ENCODE results near the gene SH3RF2. TPM values are rescaled to one million over a fixed set of nuclear protein-coding genes. Genes with fewer than 3 reads are reported as not detected.
"Not testable (repeated sequence)": the region's sequence is repeated elsewhere in the genome, so short reads cannot be mapped to it uniquely, and the experiment has no call there.

Gene SH3RF2
- total RNA-seq, 1 experiment from 2014 or later = 0.77 TPM

GRCh38 chr5:145942749-145943148, 6.4 kb downstream of the SH3RF2 start:
- DNase-seq (ENCODE audit: low read depth, low spot score) = no peak
- in situ Hi-C loops (cut with HindIII; ENCODE audit: low pct_unique_long_range_greater_than_20kb, low sequenced_read_pairs) = no loop called here

DNA sequence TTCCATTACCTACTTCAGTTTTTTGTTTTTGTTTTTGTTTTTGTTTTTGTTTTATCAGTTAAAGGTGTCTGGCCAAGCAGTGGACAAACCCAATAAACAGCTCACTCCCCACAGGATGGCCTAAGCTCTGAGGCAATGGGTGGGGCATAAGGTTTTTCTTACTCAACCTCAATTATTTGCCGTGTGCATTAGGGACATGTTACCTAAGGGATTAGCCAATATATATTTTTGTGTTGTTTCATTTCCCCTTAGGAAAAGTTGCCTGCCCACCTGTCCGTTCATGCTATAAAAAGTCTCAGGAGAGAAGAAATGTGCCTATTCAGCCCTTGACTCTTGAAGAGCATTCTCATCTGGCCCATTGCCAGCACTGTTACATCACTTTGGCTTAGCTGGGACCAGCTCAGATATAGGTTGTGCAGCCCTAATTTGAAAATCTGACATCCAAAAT, 7.3 kb downstream of the SH3RF2 start:
- peak; percentile 19 for DNase-seq (ENCODE audit: low read depth, low spot score)
- in situ Hi-C loops (cut with HindIII; ENCODE audit: low pct_unique_long_range_greater_than_20kb, low sequenced_read_pairs) = no loop called here

GRCh38 chr5:145944328-145944727, 8.0 kb downstream of the SH3RF2 start:
- in situ Hi-C loops (cut with HindIII; ENCODE audit: low pct_unique_long_range_greater_than_20kb, low sequenced_read_pairs) = no loop called here
- no peak for DNase-seq (ENCODE audit: low read depth, low spot score)

- DNase-seq (ENCODE audit: low read depth, low spot score) = no peak
- in situ Hi-C loops (cut with HindIII; ENCODE audit: low pct_unique_long_range_greater_than_20kb, low sequenced_read_pairs) = no loop called here
Measured at GRCh38 chr5:145945620-145946111, 9.3 kb downstream of the SH3RF2 start.

DNA sequence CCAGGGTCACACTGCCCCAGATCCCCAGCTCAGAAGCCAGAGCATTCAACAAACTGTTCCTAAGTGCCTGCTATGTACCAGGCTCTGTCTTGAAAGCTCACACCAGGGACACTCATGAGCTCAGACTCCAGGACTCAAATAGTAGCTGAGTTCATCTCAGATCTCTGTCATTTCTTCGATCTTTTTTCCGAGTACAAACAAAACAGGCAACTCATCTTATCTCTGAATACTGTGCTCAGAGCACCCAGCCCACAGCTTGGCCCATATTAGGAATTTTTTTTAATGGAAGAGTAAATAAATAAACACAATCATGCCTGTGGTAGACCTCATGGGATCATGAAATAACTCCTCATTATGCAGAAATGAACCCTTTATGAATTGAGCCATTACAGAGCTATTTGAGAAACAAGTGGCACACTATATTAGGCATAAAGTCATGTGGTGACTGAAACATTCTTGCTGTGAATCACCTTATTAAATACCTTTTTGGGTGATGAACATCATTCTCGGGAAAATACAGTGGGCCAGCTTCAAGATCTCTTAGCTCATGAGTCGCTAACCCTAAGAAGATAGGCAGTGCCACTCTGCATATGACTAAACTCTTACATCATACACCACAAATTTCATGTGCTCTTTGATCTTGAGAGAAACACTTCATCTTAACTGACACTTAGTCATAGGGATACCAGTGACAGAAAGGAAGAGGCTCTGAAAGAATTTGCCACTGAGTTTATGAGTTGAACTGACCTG, 9.9 kb downstream of the SH3RF2 start:
- in situ Hi-C loops (cut with HindIII; ENCODE audit: low pct_unique_long_range_greater_than_20kb, low sequenced_read_pairs) = no loop called here
- peak; percentile 78 for DNase-seq (ENCODE audit: low read depth, low spot score)

GRCh38 chr5:145947581-145947980, 11.2 kb downstream of the SH3RF2 start:
- no peak for DNase-seq (ENCODE audit: low read depth, low spot score)
- in situ Hi-C loops (cut with HindIII; ENCODE audit: low pct_unique_long_range_greater_than_20kb, low sequenced_read_pairs) = no loop called here

DNA sequence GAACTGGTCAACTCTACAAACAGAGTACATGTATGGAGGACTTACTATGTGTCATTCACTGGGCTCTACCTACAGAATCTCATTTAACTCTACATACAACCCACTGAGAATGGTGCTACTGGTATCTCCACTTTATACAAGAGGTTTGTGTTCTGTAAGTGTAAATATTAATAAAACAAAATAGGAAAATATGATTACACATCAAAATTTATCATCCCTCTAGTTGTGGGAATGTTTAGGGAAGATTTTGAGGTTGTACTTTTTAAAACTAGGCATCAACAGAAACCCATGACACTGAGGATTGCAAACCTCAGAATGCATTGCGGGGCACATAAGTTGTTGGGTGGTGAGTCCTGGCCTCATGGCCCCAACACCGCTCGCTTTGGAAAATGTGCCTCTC, 11.7 kb downstream of the SH3RF2 start:
- no peak for DNase-seq (ENCODE audit: low read depth, low spot score)
- in situ Hi-C loops (cut with HindIII; ENCODE audit: low pct_unique_long_range_greater_than_20kb, low sequenced_read_pairs) = no loop called here

DNA sequence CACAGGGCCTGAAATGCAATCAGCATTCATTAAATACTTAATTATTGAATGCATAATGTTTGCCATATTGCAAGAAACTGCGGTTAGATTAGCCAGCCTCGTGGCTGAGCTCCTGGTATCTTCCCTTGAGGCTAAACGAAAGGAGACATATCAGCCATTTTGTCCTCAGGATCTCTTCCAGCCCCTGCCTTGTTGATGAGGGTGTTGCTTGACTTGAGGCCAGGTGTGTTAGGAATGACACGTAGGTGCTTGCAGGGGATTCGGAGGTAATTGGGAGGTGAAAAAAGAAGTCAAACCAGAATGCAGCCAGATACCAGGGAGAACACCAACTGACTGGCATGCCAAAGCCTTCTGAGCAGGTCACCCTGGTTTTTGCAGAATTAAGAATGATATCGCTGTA, 12.5 kb downstream of the SH3RF2 start:
- DNase-seq (ENCODE audit: low read depth, low spot score) = no peak
- in situ Hi-C loops (cut with HindIII; ENCODE audit: low pct_unique_long_range_greater_than_20kb, low sequenced_read_pairs) = no loop called here

DNA sequence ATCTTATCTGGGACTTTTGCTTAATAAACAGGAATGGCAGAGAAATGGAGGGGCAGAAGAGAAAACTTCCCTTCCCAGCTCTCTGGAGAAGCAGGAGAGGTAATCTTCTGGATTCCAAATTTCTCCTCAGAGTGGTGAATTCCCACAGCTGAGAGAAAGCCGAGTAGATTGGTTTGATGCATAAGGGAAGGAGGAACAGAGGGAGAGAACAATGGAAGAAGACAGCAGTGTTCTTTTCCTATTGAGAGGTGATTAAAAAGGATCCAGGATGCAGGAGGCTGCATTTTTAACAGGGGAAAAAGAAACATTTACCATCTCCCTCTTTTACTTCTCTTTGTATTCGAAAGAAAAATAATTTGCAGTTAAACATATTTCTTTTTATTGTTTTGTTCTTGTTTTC, 13.1 kb downstream of the SH3RF2 start:
- no peak for DNase-seq (ENCODE audit: low read depth, low spot score)
- in situ Hi-C loops (cut with HindIII; ENCODE audit: low pct_unique_long_range_greater_than_20kb, low sequenced_read_pairs) = no loop called here

DNA sequence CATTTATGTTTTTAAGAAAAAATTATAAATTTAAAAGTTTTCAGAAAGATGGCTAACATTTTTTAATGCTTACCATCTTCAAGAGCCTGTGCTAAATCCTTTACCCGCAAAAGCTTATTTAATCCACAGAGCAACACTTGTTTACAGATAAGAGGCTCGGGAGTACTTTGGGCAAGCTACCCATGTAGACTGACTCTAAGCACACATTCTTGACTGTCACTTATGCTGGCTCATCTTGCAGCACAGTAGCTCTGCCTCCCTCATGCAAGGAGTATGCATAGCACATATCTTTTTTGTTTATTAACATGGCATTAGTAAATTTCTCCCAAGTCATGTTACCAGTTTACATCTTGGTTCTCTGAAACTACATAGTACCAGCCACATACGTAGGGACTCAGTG, 14.7 kb downstream of the SH3RF2 start:
- in situ Hi-C loops (cut with HindIII; ENCODE audit: low pct_unique_long_range_greater_than_20kb, low sequenced_read_pairs) = no loop called here
- DNase-seq (ENCODE audit: low read depth, low spot score) = no peak

DNA sequence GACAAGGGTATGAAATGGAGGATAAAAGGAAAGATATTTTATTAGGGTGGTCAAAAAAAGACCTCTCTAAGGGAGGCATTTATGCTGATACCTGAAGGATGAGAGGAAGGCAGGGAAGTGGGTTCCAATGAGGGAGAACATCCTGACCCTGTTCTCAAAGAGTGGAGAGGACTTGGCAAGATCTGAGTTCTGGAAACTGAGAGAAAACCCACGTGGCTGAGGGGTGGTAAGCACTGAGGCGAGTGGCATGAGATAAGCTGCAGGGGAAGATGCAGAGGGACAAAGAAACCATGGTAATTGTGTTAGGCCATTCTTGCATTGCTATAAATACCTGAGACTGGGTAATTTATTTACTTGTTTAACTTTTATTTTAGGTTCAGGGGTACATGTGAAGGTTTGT, 16.8 kb downstream of the SH3RF2 start:
- in situ Hi-C loops (cut with HindIII; ENCODE audit: low pct_unique_long_range_greater_than_20kb, low sequenced_read_pairs) = no loop called here
- no peak for DNase-seq (ENCODE audit: low read depth, low spot score)

DNA sequence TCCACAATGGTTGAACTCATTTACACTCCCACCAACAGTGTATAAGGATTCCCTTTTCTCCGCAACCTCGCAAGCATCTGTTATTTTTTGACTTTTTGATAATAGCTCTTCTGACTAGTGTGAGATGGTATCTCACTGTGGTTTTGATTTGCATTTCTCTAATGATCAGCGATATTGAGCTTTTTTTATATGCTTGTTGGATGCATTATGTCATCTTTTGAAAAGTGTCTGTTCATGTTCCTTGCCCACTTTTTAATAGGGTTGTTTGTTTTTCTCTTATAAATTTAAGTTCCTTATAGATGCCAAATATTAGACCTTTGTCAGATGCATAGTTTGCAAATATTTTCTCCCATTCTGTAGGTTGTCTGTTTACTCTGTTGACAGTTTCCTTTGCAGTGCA, 17.8 kb downstream of the SH3RF2 start:
- DNase-seq (ENCODE audit: low read depth, low spot score); in situ Hi-C loops (cut with HindIII; ENCODE audit: low pct_unique_long_range_greater_than_20kb, low sequenced_read_pairs): not testable (repeated sequence)

DNA sequence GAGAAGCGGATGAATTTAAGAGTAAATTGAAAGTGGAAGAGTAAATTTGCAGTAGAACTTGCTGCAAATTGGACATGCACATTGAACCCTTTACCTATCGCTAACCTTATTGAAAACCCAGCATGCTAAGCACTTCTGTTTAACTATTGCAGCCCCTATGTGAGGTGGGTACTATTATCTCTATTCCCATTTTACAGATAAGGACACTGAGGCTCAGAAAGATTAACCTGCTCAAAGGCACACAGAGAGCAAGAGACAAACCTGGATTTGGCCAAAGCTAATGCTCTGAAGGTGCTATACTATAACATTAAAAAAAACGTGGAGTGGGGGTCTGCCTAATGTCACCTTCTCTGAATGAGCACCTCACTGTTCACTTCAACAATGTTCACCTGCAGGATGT, 21.0 kb downstream of the SH3RF2 start:
- DNase-seq (ENCODE audit: low read depth, low spot score) = no peak
- in situ Hi-C loops (cut with HindIII; ENCODE audit: low pct_unique_long_range_greater_than_20kb, low sequenced_read_pairs) = no loop called here

DNA sequence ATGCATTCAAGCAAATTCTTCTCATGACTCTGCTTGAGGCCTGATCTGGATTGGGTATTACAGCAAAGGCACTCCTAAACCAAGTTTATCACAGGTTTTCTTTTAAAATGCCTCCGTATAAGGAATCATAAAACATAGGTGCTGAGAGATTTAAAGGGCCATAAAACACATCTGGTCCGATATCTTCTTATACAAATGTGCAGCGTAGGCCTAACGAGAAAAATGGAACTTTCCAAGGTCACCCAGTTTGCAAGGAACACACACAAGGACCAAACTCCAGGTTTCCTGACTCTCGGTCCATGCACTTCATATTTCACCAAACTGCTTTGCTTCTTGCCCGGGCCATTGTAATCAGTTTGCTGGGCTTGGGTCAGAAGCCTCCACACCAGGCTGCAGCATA, 22.1 kb downstream of the SH3RF2 start:
- in situ Hi-C loops (cut with HindIII; ENCODE audit: low pct_unique_long_range_greater_than_20kb, low sequenced_read_pairs) = no loop called here

DNA sequence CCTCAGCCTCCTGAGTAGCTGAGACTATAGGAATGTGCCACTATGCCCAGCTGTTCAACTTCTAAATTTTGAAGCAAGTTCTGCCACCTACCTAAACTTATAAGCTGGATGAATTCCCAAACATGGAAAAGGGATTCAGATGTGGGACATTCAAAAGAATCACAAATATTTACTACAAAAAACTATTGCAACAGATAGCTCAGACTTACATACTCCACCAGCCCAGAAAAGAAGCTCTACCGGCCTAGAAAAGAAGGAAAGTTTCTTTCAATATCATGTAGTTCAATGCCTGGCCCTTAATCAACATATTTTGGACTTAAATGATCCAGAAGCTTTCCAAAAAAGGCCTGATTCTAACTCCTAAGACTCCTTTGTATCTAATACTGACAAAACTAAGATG, 23.8 kb downstream of the SH3RF2 start:
- in situ Hi-C loops (cut with HindIII; ENCODE audit: low pct_unique_long_range_greater_than_20kb, low sequenced_read_pairs) = no loop called here
- DNase-seq (ENCODE audit: low read depth, low spot score) = no peak

More for the DNA sequence above, 22.1 kb downstream of the SH3RF2 start:
- DNase-seq (ENCODE audit: low read depth, low spot score) = no peak

DNA sequence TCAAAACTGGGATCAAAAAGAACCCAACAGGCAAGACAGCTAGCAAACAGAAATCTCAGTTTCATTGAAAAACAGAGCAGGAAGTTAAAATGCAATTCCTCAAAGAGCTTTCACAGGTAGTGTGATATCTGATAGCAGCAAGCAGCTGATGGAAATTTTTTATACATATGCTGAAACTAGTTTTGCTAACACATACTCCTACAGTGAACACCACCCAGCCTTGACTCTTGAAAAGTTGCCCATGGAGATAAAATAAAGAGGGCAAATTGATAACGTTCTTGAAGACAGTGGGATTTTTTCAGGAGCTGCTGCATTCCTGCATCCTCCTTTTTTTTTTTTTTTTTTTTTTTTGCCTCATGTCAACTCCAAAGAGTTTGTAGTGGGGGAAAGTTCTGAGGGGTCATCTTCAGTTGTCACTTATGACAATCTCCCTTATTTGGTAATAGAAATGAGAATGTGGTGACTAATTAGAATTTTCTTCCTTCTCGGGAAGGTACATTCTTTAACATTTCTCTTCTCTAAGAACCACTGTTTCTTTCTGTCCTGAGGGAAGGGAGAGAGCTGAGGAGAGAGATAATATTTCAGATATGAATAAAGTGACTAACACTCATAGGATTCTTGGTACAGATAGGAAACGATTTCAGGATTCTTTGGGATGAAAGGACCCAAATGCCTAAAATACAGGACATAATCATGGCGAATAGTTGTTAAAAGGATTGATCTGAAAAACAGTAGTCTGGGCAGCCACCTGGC, 24.6 kb downstream of the SH3RF2 start:
- in situ Hi-C loops (cut with HindIII; ENCODE audit: low pct_unique_long_range_greater_than_20kb, low sequenced_read_pairs) = no loop called here
- peak; percentile 30 for DNase-seq (ENCODE audit: low read depth, low spot score)

GRCh38 chr5:145962001-145962400, 25.6 kb downstream of the SH3RF2 start:
- DNase-seq (ENCODE audit: low read depth, low spot score) = no peak
- in situ Hi-C loops (cut with HindIII; ENCODE audit: low pct_unique_long_range_greater_than_20kb, low sequenced_read_pairs) = no loop called here

DNA sequence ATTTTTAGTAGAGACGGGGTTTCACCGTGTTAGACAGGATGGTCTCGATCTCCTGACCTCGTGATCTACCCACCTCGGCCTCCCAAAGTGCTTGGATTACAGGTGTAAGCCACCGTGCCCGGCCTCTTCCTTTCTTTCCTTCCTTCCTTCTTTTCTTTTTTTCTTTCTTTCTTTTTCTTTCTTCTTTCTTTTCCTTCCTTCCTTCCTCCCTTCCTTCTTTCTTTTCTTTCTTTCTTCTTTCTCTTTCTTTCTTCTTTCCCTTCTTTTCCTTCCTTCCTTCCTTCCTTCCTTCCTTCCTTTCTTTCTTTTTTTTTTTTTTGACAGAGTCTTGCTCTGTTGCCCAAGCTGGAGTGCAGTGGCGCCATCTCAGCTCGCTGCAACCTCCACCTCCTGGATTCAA, 27.6 kb downstream of the SH3RF2 start:
- DNase-seq (ENCODE audit: low read depth, low spot score); in situ Hi-C loops (cut with HindIII; ENCODE audit: low pct_unique_long_range_greater_than_20kb, low sequenced_read_pairs): not testable (repeated sequence)

DNA sequence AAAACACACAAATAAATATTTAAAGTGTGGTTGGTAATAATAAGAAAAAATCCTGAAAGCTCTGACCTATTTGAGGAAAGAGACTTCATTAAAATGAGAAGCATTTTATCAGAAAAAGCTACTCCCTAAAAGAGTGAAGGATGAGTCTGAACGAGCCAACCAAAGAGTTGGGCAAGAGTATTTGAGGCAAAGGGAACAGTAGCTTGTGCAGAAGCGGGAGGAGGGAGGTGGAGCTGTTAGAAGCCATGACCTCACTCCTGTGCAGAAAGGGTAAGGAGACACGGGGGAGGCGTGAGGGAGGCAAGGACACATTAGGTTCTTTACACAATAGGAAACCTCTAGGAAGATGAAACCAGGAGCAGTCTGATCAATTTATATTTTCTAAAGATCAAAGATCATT, 29.4 kb downstream of the SH3RF2 start:
- in situ Hi-C loops (cut with HindIII; ENCODE audit: low pct_unique_long_range_greater_than_20kb, low sequenced_read_pairs) = no loop called here
- no peak for DNase-seq (ENCODE audit: low read depth, low spot score)

Data from SK-MEL-5 (cell line).